Heart right ventricle (tissue), 16 donors: ENCODE results near the gene LELP1. TPM values are rescaled to one million over a fixed set of nuclear protein-coding genes. Genes with fewer than 3 reads are reported as not detected.
A peak's percentile ranks its signal among the peaks of the same experiment; 100 is the strongest.
"Not testable (repeated sequence)": the region's sequence is repeated elsewhere in the genome, so short reads cannot be mapped to it uniquely, and the experiment has no call there.

Experiments
- ATAC-seq, 8 donors: fragments of 200-7000 bp; cut with Tn5 transposase; one replicate each; pipeline ENCODE4 v1.9.1; 2020; ENCODE audit warnings: mild to moderate bottlenecking in 8 of 8, moderate library complexity in 8 of 8, moderate number of reproducible peaks in 1 of 8
- DNase-seq, 2 donors: peaks; one replicate each; pipeline ENCODE4 v3.0.0-alpha.2; 2020
- H3K27ac ChIP-seq, 10 donors: fragments of 200-600 bp; sonication (generic) in 2 of 10; one replicate each; pipeline versions ENCODE4 v1.5.0 to v1.8.0; 2020 to 2022; ENCODE audit warnings: mild to moderate bottlenecking in 3 of 10
- H3K27me3 ChIP-seq, 7 donors: fragments of 200-600 bp; one replicate each; pipeline ENCODE4 v1.8.0; 2021 to 2022; ENCODE audit warnings: mild to moderate bottlenecking in 2 of 7
- H3K36me3 ChIP-seq, 9 donors: fragments of 200-600 bp; sonication (generic) in 1 of 9; one replicate each; pipeline versions ENCODE4 v1.5.0 to v1.8.0; 2020 to 2022; ENCODE audit warnings: mild to moderate bottlenecking in 2 of 9
- H3K4me1 ChIP-seq, 9 donors: fragments of 200-600 bp; sonication (generic) in 1 of 9; one replicate each; pipeline versions ENCODE4 v1.5.0 to v1.8.0; 2020 to 2022; ENCODE audit warnings: mild to moderate bottlenecking in 4 of 9
- H3K4me3 ChIP-seq, 10 donors: fragments of 200-600 bp; sonication (generic) in 2 of 10; one replicate each; pipeline versions ENCODE4 v1.5.0 to v1.8.0; 2020 to 2022; ENCODE audit warnings: mild to moderate bottlenecking in 7 of 10, moderate library complexity in 2 of 10
- H3K9me3 ChIP-seq, 11 donors: fragments of 200-600 bp in 10 of 11; sonication (generic) in 2 of 11; one replicate each; pipeline versions ENCODE4 v1.5.0 to v1.8.0; 2013 to 2022; ENCODE audit warnings: mild to moderate bottlenecking in 2 of 11, control low read depth in 1 of 11, moderate library complexity in 1 of 11
- CTCF ChIP-seq, 9 donors: fragments of 200-600 bp; sonication (generic) in 2 of 9; IDR thresholded peaks; one replicate each; pipeline versions ENCODE4 v1.5.0 to v1.8.0; 2021 to 2022; ENCODE audit warnings: antibody characterized with exemption in 9 of 9, mild to moderate bottlenecking in 5 of 9, moderate library complexity in 1 of 9
- WGBS, 2 donors: extraction: QIAGEN DNeasy Blood & Tissue Kit; methylation state at CpG; one replicate each; pipeline ENCODE4 v1.1.7; 2013; ENCODE audit warnings: inconsistent platforms in 1 of 2; 5-methylcytosine and 5-hydroxymethylcytosine counted together
- intact Hi-C, 10 donors: fragments of 100-400 bp; cut with DNase I; formaldehyde crosslinking; loops; one replicate each; pipeline versions ENCODE4 v1.11.1 to v1.14.2; 2022
- polyA plus RNA-seq, 2 donors: library from polyadenylated mRNA; stranded (reverse); fragments of 200-250 nt; gene quantifications; one replicate each; pipeline ENCODE4 v1.2.3, GENCODE V29; 2013
- total RNA-seq, 10 donors: library from RNA; stranded (reverse); fragmentation: NEBNext Ultra II Directional in 3 of 10; extraction: Animal tissue kit (Norgen Biotek cat#: 25700) in 3 of 10; gene quantifications; one replicate each; pipeline versions ENCODE4 v1.2.1 to v1.2.4, GENCODE V29; 2021 to 2023
- donor health status: Arrhythmogenic right ventricular cardiomyopathy.
- donor health status: ischemic (EF 13 %, LVEDD 7.1; RV severe dilation, severe dysfunction).
- donor health status: healthy with polysubstance abuse.
- donor health status: DM: no; HTN: yes; CAD: no.
- donor health status: DM: no; HTN: no; CAD: no.
- donor health status: ischemic (EF 25% LVEDD 6.9; RV normal size, moderate dysfunction).
- donor health status: ischemic (EF 25% LVEDD 5.7; RV mildly dilated, moderate dysfunction).
- donor health status: healthy.
- donor health status: DM: yes; HTN: yes; CAD: no.
- donor health status: Ischemic cardiomyopathy.
- donor health status: ischemic (EF 35%, LVEDD 5.7; RV mildly dilated, moderate dysfunction).
- donor health status: nonischemic (EF 11% LVEDD 7.7; RV severe dilation, severe dysfunction).
- donor health status: DM: yes; HTN: yes; CAD: no.
- donor health status: PGD.
- donor health status: ischemic (EF 29% LVEDD 5.4; RV normal size, mild dysfunction).
- donor health status: nonischemic (EF 23%, LVEDD 6.1; RV moderate dilation, normal function).

LELP1 gene
- total and polyA plus RNA-seq, 12 donors, result not detected

GRCh38 chr1:153228491-153228890, 25.3 kb downstream of the LELP1 start:
- intact Hi-C loops, result loop anchor here in 5 of 10 donors (10.0 kb wide), 3 partner anchors 354 to 574 kb away; partner anchors contain the start of gene SMCP (in 3 of the 5)
- Histone ChIP-seq H3K27me3 (peaks cover 0 to 55% (median 24%) of the 10 kb centered on the region in 7 donors), H3K4me1 (peaks cover 0 to 27% (median 0%) of the 10 kb centered on the region in 9 donors), H3K4me3 (no peak overlapping the region), H3K9me3 (no peaks in the 10 kb centered on the region), H3K27ac (no peak overlapping the region), H3K36me3 (no peaks in the 10 kb centered on the region)
- DNase-seq (no peak), ATAC-seq (no peak)
- WGBS, 2 donors, result 86 to 97% methylated on average over 1 of the region's 1 CpG
- no peak for TF ChIP-seq CTCF (IDR thresholded peaks at IDR 0.05)

- Histone ChIP-seq H3K4me1 (peaks cover 0 to 27% (median 0%) of the 10 kb centered on the region in 9 donors), H3K27me3 (peaks cover 0 to 58% (median 21%) of the 10 kb centered on the region in 7 donors)
- H3K27ac ChIP-seq, H3K4me3 ChIP-seq, H3K36me3 ChIP-seq, DNase-seq, H3K9me3 ChIP-seq: not testable (repeated sequence)
- 38 to 46% methylated on average over 12 of the region's 12 CpGs for WGBS, 2 donors
- peak in 7 of 9 donors; percentile 29 to 50 (median 39) for TF ChIP-seq CTCF (IDR thresholded peaks at IDR 0.05)
- intact Hi-C loops, result loop anchor here in 5 of 10 donors (10.0 kb wide), 3 partner anchors 354 to 574 kb away; partner anchors contain the start of gene SMCP (in 3 of the 5)
- ATAC-seq, result peak in 1 of 8 donors; percentile 25
Measured at GRCh38 chr1:153229076-153229829, 26.0 kb downstream of the LELP1 start.

GRCh38 chr1:153231363-153231762, 28.1 kb downstream of the LELP1 start:
- WGBS, 2 donors, result 78 to 90% methylated on average over 4 of the region's 4 CpGs
- no peak overlapping the region for H3K27ac ChIP-seq
- intact Hi-C loops, result no loop called here

GRCh38 chr1:153231785-153232184, 28.6 kb downstream of the LELP1 start:
- TF ChIP-seq CTCF (IDR thresholded peaks at IDR 0.05), result no peak
- H3K4me3 ChIP-seq, result no peak overlapping the region
- H3K9me3 ChIP-seq, result no peaks in the 10 kb centered on the region
- H3K36me3 ChIP-seq, result no peaks in the 10 kb centered on the region
- 56 to 62% methylated on average over 2 of the region's 2 CpGs for WGBS, 2 donors
- ATAC-seq (peak in 3 of 8 donors; percentile 26 to 51 (median 50)), DNase-seq (no peak)
- intact Hi-C loops, result no loop called here
- peaks cover 0 to 27% (median 0%) of the 10 kb centered on the region in 9 donors for H3K4me1 ChIP-seq
- no peak overlapping the region for H3K27ac ChIP-seq
- H3K27me3 ChIP-seq, result peaks cover 0 to 47% (median 14%) of the 10 kb centered on the region in 7 donors

More at GRCh38 chr1:153231363-153231762, 28.1 kb downstream of the LELP1 start:
- ATAC-seq (peak in 2 of 8 donors; percentile 20 to 30), DNase-seq (no peak)
- no peak for TF ChIP-seq CTCF (IDR thresholded peaks at IDR 0.05)
- Histone ChIP-seq H3K36me3 (no peaks in the 10 kb centered on the region), H3K4me1 (peaks cover 0 to 27% (median 0%) of the 10 kb centered on the region in 9 donors), H3K4me3 (no peak overlapping the region), H3K27me3 (peaks cover 0 to 49% (median 14%) of the 10 kb centered on the region in 7 donors), H3K9me3 (no peaks in the 10 kb centered on the region)
